ENCODE results near the gene TTC29.
A peak's percentile ranks its signal among the peaks of the same experiment; 100 is the strongest.

TTC29 gene

GRCh38 chr4:146945556-146946374 is at the start of gene TTC29:
TSS of gene TTC29 (minus strand) at chr4:146945864. CDS start at chr4:146939895, 5,969 bp downstream.
- peak; percentile 84 for DNase-seq

- DNase-seq = no peak
Measured at GRCh38 chr4:146981651-146982050, 36.0 kb upstream of the TTC29 start.

- no peak for DNase-seq
Measured at GRCh38 chr4:146978641-146979040, 33.0 kb upstream of the TTC29 start.

- DNase-seq = no peak
Measured at GRCh38 chr4:146976145-146976544, 30.5 kb upstream of the TTC29 start.

GRCh38 chr4:146975527-146975926 is 29.9 kb upstream of the TTC29 start:
- no peak for DNase-seq

- no peak for DNase-seq
Measured at GRCh38 chr4:146975036-146975435, 29.4 kb upstream of the TTC29 start.

- DNase-seq = no peak
Measured at GRCh38 chr4:146972036-146972435, 26.4 kb upstream of the TTC29 start.

GRCh38 chr4:146969126-146969525 is 23.5 kb upstream of the TTC29 start:
- DNase-seq = no peak

- DNase-seq = no peak
Measured at GRCh38 chr4:146960634-146961033, 15.0 kb upstream of the TTC29 start.

GRCh38 chr4:146959692-146960091 is 14.0 kb upstream of the TTC29 start:
- no peak for DNase-seq

GRCh38 chr4:146957237-146957636 is 11.6 kb upstream of the TTC29 start:
- no peak for DNase-seq

GRCh38 chr4:146952896-146953295 is 7.2 kb upstream of the TTC29 start:
- DNase-seq = no peak

- DNase-seq = no peak
Measured at GRCh38 chr4:146949559-146949958, 3.9 kb upstream of the TTC29 start.

GRCh38 chr4:146943691-146944375 is 1.8 kb downstream of the TTC29 start:
- DNase-seq = no peak

GRCh38 chr4:146932116-146932515 is 13.5 kb downstream of the TTC29 start:
- no peak for DNase-seq

GRCh38 chr4:146930673-146931072 is 15.0 kb downstream of the TTC29 start:
- no peak for DNase-seq

- no peak for DNase-seq
Measured at GRCh38 chr4:146927695-146928094, 18.0 kb downstream of the TTC29 start.

- DNase-seq = no peak
Measured at GRCh38 chr4:146916479-146917076, 29.1 kb downstream of the TTC29 start.

GRCh38 chr4:146915132-146915531 is 30.5 kb downstream of the TTC29 start:
- DNase-seq = no peak

- DNase-seq = no peak
Measured at GRCh38 chr4:146900295-146900694, 45.4 kb downstream of the TTC29 start.

- DNase-seq = no peak
Measured at GRCh38 chr4:146890301-146890700, 55.4 kb downstream of the TTC29 start.

GRCh38 chr4:146883070-146883469 is 62.6 kb downstream of the TTC29 start:
- no peak for DNase-seq

- DNase-seq = no peak
Measured at GRCh38 chr4:146857298-146857697, 88.4 kb downstream of the TTC29 start.

GRCh38 chr4:146855761-146856160 is 89.9 kb downstream of the TTC29 start:
- no peak for DNase-seq

All from CD4-positive, alpha-beta T cell treated with Interleukin-15 for 1 hour (primary cell).